ENCODE data around the gene RASA3. TPM values are rescaled to one million over a fixed set of nuclear protein-coding genes. Genes with fewer than 3 reads are reported as not detected.

Gene RASA3
- total and polyA plus RNA-seq, 9 of the 15 experiments (the other 6 are each of a cell fraction or from before 2014, with no cell fraction given) = 0.72 to 25.3 (median 14.4) TPM

GRCh38 chr13:114067886-114068651 is 64.4 kb downstream of the RASA3 start:
- BruUV-seq (replicated peaks) = no TSS peak
- no peak for DNase-seq (ENCODE audit: extremely low read depth in 1 of 4, low spot score in 3 of 4)
- no peak for FAIRE-seq
- intact Hi-C loops (cut with micrococcal nuclease) = no loop called here
- in situ Hi-C loops (cut with MboI) = no loop called here
- H2AFZ ChIP-seq (ENCODE audit: low read depth, low read length) = no peak overlapping the region
- H3K4me2 ChIP-seq (ENCODE audit: insufficient read depth, low read length) = no peak overlapping the region
- ChIA-PET POLR2A (no interaction called here), CTCF (ENCODE audit: low intra/inter-chr PET ratio) (no interaction called here)
- H3K9me1 ChIP-seq (ENCODE audit: control insufficient read depth, insufficient read depth, low read length) = no peaks in the 10 kb centered on the region
- no peak overlapping the region; a peak in 1 of 4 replicates for H3K9ac ChIP-seq (ENCODE audit: insufficient read depth in 1 of 2, low read depth in 2 of 2, low read length in 2 of 2)
- H4K20me1 ChIP-seq (replicated peaks; ENCODE audit: control insufficient read depth, insufficient read depth, low read length) = no peaks in the 10 kb centered on the region
- TF ChIP-seq ZNF12 (CRISPR knock-in tag; IDR thresholded peaks at IDR 0.05) (no peak), KAT8 (IDR thresholded peaks at IDR 0.05; ENCODE audit: low read depth) (no peak), PTTG1 (tag; IDR thresholded peaks at IDR 0.05; ENCODE audit: low read depth) (no peak), ZNF518B (CRISPR knock-in tag; IDR thresholded peaks at IDR 0.05) (no peak), MNT (conservative IDR thresholded peaks at IDR 0.05) (no peak), E2F3 (CRISPR knock-in tag; IDR thresholded peaks at IDR 0.05) (no peak), UBTF (IDR thresholded peaks at IDR 0.05; ENCODE audit: borderline replicate concordance in 1 of 2, low read depth in 2 of 2, low read length in 2 of 2) (no peak), HES1 (IDR thresholded peaks at IDR 0.05; ENCODE audit: low read depth) (no peak)
- no peak for ATAC-seq
- 0 out of 2 replicates have a peak, but pooled peaks cover 1% of the 10 kb centered on the region for H3K9me3 ChIP-seq (replicated peaks; ENCODE audit: control insufficient read depth, insufficient read depth, low read depth, low read length)
- H3K36me3 ChIP-seq (ENCODE audit: control insufficient read depth, insufficient read depth, low read length) = peaks cover 7% of the 10 kb centered on the region; the same call in 1 of the 3 replicates
- H3K27ac ChIP-seq (ENCODE audit: extremely low read depth, low read depth, low read length) = no peak overlapping the region
- H3K79me2 ChIP-seq (ENCODE audit: control insufficient read depth, insufficient read depth, low read length) = peaks cover 39% of the 10 kb centered on the region
- H3K27me3 ChIP-seq (ENCODE audit: control insufficient read depth in 2 of 2, insufficient read depth in 2 of 2, low read length in 2 of 2) = no peaks in the 10 kb centered on the region
- peaks cover 17 to 41% of the 10 kb centered on the region in 2 experiments for H3K4me1 ChIP-seq (replicated peaks in 1 of 2; ENCODE audit: control insufficient read depth in 2 of 2, insufficient read depth in 2 of 2, low read length in 2 of 2)
- WGBS (ENCODE audit: insufficient coverage, low coverage, missing lambda C conversion rate) = 89% methylated on average over 14 of the region's 24 CpGs
- H3K4me3 ChIP-seq = no peak overlapping the region

Measured in K562 (cell line).